Globus pallidus (tissue), 1 donor: ENCODE results near the gene MRPL27.
"Not testable (repeated sequence)": the region's sequence is repeated elsewhere in the genome, so short reads cannot be mapped to it uniquely, and the experiment has no call there.

Experiments
- DNase-seq: peaks from one replicate; pipeline ENCODE4 v3.0.0-alpha.2; 2015; ENCODE audit warnings: low spot score

MRPL27 gene

DNA sequence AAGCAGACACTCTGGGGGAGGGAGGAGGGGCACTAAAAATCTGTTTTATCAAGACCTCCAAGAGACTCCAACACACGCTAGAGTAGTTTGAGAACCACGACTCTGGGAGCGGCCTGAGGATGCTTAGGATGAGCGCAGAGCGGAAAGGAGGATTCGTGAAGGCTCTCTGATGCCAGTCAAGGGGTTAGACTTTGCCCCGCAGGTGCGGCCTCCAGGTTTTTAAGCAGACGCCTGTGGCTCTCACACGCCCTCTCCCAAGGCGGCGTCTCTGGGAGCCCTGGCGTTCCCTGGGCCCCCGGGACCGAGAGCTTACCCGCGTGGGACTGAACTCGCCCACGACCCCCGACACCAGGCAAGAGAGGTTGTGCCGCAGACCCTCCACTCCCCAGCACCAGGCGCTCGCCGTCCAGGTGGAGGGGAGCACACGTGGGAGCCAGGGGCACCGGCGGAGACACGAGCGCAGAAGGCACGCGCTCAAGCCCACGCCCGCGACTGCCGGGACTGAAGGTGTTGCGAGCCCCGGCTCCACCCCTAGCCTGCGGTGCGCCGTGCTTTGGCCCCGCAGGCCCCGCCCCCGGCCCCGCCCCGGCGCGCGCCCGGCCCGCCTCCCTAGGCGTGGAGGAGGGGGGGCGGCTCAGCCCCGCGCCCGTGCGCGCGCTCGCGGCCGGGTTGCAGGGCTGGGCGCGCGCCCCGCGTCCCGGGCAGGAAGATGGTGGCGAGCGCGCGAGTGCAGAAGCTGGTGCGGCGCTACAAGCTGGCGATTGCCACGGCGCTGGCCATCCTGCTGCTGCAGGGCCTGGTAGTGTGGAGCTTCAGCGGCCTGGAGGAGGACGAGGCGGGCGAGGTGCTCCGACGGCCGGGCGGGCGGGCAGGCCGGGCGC lies 27.3 kb downstream of the MRPL27 start, which contains the start of gene XYLT2:
Gene XYLT2, plus strand, starts transcription at position 695 of the 881 bp plus-strand sequence. Its CDS starts 15 bp downstream, at position 710.
- peak; percentile 82 for DNase-seq

- no peak for DNase-seq
Measured at GRCh38 chr17:50344731-50345365, 28.1 kb downstream of the MRPL27 start.

DNA sequence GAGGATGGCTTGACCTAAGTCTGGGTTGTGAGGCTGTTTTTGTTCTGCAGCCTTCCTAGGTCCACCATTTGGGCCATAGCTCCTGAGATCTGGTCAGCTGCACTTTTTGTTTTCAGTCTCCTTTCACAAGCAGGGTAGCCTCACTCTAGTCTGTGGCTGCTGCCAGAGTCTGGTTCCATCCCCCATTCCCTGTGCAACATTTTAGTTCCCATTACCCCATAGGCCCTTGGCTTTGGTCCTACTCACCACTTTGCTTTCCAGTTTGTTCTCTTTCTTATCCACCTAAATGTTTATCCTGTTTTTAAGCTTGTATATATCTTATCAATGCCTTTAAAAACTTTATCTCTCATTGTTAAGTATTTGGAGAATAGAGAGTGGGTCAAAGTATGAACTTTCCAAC lies 33.6 kb downstream of the MRPL27 start:
- DNase-seq, result no peak

GRCh38 chr17:50338645-50339044 lies 34.3 kb downstream of the MRPL27 start:
- DNase-seq, result no peak

DNA sequence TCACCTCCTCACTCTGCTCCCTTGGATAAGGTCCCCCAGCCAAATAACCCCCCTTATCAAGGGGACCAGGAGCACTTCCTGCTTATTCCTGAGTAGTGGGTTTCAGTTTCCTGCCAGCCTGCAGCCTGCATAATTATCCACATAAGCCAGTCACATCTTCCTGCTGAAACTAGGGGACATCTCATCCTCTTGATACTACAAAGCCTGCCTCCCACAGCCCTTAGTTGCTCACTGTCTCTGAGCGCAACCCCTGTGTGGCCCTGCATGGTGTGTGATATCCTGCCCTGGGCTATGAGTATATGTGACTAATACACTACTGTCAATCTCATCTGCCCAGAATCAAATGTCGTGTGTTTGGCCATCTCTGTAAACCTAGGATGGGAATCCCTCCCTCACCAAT lies 35.0 kb downstream of the MRPL27 start:
- no peak for DNase-seq

DNA sequence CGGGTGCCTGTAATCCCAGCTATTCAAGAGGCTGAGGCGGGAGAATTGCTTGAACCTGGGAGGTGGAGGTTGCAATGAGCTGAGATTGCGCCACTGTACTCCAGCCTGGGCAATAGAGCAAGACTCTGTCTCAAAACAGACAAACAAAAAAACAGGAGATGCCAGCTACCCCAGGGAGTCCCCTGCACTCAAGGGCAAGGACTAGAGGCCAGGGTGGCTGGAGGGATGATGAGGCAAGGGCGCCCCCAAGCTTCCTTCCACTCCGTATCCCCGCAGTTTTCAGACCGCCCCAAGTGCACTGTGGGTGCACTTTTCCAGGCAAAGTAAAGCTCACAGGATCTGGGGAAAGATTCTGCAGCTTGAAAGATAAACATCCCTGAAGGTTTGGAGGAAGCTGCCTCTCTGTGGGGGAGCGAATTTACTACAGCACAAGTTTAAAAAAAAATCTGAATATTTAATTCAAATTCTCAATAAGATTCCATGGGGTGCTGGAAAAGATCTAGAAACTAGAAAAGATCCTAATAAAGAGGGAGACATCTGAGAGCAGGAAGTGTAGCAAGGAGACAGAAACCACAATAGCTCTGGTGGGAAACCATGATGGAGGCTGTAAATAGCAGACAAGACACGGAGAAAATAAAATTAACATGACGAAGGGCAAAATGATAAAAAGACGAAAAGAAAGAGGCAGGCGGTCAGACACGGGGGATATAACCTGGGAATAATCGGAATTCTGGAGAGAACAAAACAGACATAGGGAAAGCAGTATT lies 39.5 kb downstream of the MRPL27 start:
- not testable (repeated sequence) for DNase-seq

- DNase-seq, result no peak
Measured at GRCh38 chr17:50332196-50332595, 40.8 kb downstream of the MRPL27 start.

GRCh38 chr17:50331085-50331791 lies 41.7 kb downstream of the MRPL27 start:
- DNase-seq, result no peak

DNA sequence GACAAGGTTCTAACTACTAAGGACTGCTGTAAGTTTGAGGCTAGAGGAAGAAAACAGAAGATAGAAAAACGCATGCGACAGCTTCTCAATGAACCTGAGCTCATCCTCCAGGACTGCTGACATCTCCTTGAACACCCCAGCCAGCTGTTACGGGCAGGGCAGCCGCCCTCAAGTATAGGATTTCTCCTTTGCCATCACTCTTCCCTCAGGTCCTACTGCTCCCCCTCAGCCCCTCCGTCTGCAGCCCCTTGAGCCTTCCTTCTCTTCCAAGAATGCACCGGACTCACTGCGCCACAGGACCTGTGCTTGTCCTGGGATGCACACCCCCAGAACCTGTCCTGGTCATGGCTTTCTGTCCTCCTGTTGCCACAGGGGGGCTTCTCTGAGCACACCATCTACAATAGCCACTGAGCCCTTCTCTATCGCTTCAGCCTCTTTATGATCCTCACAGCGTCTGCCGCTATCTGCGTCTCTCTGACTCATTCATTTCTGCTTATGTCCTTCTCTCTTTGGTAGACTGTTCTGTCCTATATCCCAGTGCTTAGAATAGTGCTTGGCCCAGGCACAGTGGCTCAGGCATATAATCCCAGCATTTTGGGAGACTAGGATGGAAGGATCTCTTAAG lies 42.7 kb downstream of the MRPL27 start:
- no peak for DNase-seq

DNA sequence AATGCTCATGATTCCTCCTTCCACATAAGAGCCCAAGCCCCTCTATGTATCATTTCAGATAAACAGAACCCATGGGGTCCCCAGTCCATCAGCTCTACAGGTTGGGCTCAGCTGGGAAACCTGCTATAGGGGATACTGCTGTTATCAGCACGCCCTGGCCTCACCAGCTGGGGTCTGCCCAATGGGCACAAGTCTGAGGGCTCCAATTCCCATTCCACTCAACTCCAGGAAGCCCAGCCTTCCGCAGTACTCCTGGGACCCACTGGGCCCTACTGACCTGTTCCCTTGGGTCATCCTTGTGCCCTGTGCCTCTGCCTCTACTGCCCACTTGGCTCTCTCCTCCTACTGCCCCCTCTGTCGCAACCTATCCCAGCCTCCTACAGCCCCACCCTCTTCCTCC lies 43.3 kb downstream of the MRPL27 start:
- no peak for DNase-seq

DNA sequence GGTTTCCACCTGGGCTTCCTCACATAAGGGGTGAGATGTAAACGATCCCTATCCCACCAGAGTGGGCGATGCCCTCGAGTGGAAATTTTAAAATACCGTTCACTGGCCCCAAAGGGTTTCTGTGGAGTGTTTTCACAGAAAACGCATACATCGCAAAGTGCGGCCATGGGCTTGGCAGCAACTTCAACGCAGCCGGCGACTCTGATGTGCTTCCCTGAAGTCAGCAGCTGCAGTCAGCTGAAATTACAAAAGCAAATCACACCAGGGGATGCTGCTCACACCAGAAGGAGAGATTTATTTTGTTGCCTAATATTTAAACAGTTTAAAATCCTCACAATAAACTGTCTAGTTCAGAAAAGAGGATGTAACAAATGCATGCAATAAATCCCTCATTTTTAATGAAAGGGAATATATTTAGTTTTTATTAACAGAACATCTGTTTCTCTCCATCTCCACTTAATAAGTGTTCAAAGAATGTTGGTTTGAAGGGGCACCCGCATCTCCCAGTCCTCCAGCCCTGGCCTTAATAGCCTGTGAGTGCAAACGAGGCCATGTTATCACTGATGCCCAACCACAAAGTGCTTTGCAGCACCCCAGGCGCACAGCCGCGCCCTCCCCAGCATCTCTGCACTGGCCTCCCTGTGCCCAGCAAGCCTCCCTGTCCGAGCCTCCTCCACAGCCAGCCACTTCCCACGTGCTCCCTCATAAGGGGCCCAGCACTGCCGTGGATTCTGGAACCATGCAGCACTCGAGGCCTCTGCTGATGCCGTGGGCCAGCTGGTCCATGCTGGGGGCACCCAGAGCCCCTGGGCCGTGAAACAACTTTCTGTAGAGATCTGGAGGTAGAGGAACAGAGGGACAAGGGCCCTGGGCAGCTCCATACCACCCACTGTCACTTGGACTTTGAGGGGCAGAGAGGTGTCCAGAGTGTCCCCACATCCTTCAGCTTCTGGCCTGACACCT lies 44.3 kb downstream of the MRPL27 start:
- no peak for DNase-seq

- no peak for DNase-seq
Measured at GRCh38 chr17:50326831-50327364, 46.1 kb downstream of the MRPL27 start.

DNA sequence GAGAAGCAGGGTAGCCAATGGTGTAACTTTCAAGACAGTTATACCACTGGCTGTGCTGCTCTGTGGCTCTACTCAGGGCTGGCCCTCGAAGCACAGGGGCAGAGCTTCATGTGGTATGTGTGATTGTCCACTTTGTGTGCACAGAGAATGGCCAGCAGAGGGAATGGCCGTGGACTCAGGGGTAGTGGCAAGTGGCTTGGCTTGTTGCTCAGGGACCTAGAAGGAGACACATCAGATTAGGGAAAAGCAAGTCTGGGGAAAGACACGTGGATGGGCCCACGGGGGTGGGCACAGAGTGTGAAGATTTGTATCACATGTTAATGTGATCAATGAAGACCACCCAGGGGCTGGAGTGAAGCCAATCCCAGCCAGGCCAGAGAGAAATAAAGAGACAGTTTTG lies 47.1 kb downstream of the MRPL27 start:
- DNase-seq, result no peak

DNA sequence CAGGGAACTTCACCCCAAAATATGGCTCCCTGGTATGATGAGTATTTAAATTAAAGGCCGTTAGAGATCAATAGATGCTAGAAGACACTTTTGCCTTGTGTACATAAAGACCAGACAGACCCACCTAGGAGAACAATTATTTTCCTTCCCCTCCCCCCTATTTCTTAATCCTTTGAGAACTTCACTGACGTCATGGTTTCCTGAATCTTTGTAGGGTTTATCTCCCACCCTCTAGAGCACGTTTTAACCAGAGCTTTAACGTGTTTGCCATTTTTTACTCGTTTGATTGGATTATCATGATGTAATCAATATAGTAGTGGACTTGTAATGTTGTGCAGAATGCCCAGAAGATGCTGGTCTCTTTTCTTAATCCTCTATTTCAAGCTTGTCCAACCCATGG lies 49.9 kb downstream of the MRPL27 start:
- no peak for DNase-seq

DNA sequence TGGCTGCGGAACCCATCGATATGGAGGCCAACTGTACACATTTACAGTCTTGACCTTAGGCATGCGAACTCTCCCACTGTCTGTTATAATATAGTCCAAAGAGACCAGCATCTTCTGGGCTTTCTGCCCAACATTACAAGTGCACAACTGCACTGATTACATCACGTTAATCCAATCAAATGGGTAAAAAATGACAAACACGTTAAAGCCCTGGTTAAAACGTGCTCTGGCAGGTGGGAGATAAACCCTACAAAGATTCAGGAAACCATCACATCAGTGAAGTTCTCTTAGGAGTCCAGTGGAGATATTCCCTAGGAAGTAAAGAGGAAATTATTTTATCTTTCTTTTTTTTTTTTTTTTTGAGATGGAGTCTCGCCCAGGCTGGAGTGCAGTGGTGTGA lies 50.7 kb downstream of the MRPL27 start:
- no peak for DNase-seq

DNA sequence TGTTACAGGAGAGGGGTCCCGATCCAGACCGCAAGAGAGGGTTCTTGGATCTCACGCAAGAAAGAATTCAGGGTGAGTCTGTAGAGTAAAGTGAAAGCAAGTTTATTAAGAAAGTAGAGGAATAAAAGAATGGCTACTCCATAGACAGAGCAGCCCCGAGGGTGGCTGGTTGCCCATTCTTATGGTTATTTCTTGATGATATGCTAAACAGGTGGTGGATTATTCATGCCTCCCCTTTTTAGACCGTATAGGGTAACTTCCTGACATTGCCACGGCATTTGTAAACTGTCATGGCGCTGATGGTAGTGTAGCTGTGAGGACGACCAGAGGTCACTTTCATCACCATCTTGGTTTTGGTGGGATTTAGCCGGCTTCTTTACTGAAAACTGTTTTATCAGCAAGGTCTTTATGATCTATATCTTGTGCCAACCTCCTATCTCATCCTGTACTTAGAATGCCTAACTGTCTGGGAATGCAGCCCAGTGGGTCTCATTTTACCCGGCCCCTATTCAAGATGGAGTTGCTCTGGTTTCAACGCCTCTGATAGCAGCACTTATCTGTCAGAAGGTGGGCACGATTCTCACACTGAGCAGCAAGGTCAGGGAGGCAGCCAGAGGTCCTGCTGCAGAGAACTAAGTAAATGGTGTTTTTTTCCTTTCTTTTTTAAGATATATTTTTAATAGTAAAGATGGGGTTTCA lies 53.5 kb downstream of the MRPL27 start:
- DNase-seq, result no peak

DNA sequence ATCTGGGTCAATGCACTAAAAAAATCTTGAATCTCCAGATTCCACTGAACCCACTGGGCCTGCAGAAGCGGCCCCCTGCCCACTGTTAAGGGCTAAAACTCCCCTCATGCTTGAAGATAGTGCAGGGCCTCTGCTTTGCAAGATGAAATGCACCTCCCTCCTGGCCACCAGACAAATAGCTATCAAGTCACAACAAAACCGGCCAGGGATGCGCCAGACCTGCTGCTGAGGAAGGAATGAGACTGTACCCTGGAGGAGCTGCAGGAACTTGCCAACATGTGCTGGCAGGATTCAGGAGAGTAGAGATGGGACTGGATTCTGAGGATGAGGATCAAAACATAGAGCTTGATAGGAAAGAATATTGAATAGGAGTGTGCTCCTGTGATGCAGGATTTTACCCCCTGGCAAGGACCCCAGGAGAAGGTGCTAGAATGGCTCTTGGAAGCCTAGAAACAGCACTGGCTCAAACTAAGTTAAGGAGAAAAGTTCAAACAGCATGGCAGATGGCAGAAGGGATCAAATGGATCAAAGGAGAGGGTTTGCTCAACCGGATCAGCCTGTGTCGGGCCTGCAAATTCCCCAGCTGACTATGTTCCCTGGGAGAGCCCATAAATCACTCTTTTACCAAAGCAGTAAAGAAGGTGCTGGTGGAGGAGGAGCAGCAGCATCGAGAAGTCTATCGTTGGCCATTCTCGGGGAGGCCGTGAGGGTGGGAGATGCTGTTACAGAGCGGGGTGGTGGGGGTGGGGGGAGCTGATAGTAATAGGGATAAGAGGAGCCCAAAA lies 54.3 kb downstream of the MRPL27 start:
- no peak for DNase-seq
